ENCODE results near the gene GHDC.

The GHDC gene

DNA sequence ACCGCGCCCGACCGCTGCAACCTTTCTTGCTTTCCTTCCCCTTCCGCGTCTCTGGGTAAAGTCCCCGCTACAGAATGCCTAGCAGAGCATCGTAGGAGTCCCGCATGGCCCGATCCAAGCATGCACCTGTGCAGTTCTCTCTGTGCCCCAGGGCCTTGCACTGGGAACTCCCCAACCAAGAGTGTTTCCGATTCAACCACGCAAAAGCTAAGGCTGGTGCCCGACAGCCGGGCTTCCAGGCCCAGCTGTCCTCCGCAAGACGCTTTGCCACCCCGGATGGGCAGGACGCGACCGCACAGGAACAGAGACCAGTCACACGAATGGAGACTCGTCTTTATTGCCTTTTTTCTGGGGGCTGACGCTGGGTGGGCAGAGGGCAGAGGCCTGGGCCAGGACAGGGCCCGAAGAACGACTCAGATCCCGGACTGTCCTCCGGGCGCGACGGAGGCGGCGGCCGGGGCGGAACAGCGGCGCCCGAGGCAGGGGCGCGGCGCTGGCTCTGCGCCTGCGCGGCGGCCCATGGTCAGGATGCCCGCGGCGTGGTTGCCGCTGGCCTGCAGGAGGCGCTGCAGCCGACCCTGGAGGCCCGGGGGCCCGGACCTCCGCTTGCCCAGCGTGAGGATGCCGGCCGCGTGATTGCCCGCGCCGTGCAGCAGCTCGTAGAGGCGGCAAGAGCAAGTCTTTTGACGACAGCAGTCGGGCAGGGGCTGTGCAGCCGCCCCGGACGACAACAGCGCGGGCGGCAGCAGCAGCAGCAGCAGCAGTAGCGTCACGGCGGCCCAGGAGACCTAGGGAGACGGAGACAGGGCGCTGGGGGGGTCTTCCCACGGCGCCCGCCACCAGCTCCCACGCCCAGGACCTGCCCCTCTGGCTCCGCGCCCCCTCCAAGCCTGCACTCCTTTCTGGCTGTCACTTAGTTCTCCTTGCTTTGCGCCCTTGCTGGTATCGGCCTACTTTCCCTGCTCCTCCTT is 10.3 kb downstream of the GHDC start:
- in situ Hi-C loops (cut with MboI; ENCODE audit: low sequenced_read_pairs), result no loop called here

GRCh38 chr17:42182927-42183734 is 11.2 kb downstream of the GHDC start:
- in situ Hi-C loops (cut with MboI; ENCODE audit: low sequenced_read_pairs), result no loop called here

- in situ Hi-C loops (cut with MboI; ENCODE audit: low sequenced_read_pairs), result no loop called here
These were observed 12.5 kb downstream of the GHDC start for GRCh38 chr17:42181851-42182207.

- in situ Hi-C loops (cut with MboI; ENCODE audit: low sequenced_read_pairs), result no loop called here
These were observed 13.1 kb downstream of the GHDC start, which contains the start of gene KCNH4 for GRCh38 chr17:42180922-42181850. TSS of gene KCNH4 (minus strand) at chr17:42181142. CDS start at chr17:42180945, 197 bp downstream.

GRCh38 chr17:42180411-42180921 is 13.8 kb downstream of the GHDC start:
- in situ Hi-C loops (cut with MboI; ENCODE audit: low sequenced_read_pairs), result no loop called here

DNA sequence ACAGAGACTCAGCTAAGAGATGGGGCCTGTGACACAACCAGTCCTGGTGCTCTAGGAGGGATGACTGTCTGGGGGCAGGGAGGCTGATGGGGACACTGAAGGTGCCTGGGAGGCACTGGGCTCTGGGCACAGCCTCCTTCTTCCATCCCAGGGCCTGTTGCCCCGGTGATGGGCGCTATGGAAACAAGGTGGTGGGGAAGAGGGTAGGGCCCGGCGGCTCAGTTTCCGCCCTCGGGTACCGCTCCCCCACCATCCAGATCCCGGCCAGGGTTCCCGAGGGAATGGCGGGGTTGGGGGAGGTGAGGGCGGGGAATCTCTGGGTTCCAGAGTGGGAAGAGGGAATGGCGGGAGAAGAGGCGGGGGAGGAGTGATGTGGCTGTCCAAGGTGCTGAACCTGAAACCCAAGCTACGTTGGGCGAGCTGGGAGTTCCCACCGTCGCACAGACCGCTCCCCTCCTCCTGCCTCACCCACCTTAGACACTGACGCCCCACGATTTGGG is 14.3 kb downstream of the GHDC start:
- in situ Hi-C loops (cut with MboI; ENCODE audit: low sequenced_read_pairs), result no loop called here

DNA sequence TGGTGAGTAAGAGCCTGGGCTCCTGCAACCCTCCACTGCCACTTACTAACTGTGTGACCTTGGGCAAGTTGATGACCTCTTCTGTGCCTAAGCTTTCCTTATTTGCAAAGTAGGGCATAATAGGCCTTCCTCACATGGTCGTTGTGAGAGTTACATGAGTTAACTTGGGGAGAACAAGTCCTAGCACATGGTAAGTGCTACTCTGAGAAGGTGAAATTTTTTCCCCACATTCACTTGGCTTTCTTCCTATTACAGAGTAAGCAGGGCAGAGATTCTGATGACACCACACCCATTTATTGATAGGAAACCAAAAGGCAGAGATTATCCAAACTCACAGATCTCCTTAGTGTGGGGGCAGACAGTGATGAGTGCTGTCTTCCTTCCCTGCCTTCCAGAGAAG is 15.0 kb downstream of the GHDC start:
- in situ Hi-C loops (cut with MboI; ENCODE audit: low sequenced_read_pairs), result no loop called here

DNA sequence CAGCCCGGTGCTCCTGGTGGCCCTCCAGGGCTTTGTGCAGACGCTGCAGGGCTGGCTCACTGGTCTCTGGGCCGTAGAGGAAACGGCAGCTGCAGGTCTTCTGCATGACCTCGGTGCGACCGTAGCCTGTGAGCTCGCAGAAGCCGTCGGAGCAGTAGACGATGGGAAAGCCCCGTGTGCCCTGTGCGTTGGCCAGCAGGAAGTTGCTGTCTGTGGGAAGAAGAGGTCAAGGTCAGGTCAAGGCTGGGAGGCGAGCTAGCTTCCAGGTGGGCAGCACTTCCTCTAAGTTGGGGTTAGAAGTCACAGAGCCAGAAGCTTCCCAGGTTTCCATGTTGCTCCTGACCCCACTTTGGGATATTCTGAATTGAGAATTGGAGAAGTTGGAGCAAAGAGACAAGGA is 15.5 kb downstream of the GHDC start:
- in situ Hi-C loops (cut with MboI; ENCODE audit: low sequenced_read_pairs), result no loop called here

GRCh38 chr17:42177684-42178083 is 16.6 kb downstream of the GHDC start:
- in situ Hi-C loops (cut with MboI; ENCODE audit: low sequenced_read_pairs), result no loop called here

GRCh38 chr17:42174126-42174783 is 20.0 kb downstream of the GHDC start:
- in situ Hi-C loops (cut with MboI; ENCODE audit: low sequenced_read_pairs), result no loop called here

DNA sequence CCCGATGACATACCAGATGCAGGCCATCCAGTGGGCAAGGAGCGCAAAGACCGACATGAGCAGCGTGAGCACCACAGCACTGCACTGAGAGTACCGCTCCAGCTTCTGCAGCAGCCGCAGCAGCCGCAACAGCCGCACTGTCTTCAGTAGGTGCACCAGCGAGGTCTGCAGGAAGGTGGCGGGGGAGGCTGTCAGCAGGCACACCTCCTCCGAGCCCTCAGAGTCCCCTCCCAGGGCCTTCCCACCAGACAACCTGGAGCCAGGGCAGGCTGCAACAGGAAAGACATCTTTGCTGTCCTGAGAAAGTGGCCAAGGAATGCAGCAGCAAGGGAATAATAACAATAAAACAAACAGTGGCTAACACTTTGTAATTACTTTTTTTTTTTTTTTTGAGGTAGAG is 22.5 kb downstream of the GHDC start:
- in situ Hi-C loops (cut with MboI; ENCODE audit: low sequenced_read_pairs), result no loop called here

- in situ Hi-C loops (cut with MboI; ENCODE audit: low sequenced_read_pairs), result no loop called here
These were observed 24.9 kb downstream of the GHDC start for GRCh38 chr17:42169351-42169750.

DNA sequence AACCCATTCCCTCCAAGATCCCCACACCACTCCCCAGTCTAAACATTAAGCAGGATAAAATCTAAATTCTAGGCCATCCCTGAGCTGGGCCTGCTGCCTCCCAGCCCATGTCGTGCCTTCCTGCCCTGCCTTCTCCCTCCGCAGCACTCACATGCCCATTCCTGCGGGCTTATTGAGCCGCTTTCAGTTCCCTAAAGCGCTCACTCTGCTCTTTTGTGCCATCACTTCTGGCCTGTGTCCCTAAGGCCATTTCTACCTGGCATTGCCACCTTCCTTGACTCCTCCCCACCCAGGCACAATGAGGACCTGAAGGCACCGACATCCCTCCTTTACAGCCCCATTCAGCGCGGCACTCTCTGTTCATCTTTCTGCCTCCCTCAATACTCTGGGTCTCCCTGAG is 26.5 kb downstream of the GHDC start:
- in situ Hi-C loops (cut with MboI; ENCODE audit: low sequenced_read_pairs), result no loop called here

DNA sequence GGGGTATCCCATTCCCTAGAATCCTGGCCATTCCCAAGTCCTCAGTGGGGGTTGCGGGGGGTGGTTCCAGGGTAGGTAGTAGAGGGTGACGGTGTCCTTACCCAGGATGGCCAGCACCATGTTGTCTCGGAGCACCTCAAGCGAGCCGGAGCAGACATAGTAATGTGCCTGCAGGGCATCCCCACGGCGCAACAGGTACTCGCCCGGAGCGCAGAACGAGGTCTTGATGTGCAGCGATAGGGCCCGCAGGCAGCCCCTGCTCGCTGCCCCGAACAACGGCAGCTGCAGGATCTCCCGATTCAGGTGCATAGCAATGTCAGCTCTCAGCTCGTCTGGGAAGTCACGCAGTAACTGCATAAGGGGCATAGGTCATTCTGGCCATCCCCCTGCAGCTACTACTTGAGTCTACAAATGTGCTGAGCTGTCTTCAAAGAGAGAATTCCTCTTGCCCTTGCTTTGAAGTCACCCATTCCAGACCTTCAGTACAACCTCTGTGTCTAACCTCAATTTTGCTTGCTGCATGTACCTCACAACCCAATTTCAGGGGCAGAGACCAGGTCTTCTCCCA is 28.0 kb downstream of the GHDC start:
- in situ Hi-C loops (cut with MboI; ENCODE audit: low sequenced_read_pairs), result no loop called here

DNA sequence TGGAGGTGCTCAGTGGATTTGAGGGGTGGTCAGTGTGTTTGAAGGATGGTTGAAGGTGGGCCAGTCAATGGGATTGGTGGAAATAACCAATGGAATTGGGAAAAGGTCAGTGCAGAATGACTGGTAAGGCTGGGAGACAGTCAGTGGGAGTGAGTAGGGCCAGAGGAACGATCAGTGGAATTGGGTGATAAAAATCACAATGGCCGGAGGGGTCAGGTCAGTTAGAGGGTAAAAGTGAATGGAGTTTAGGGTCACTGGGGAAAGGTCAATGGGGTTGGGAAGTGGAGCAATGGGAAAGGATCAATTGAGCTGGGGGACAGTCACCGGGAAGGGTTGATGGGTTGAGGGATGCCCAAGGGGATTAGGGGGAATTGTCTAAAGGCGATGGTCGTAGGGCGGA is 28.5 kb downstream of the GHDC start:
- in situ Hi-C loops (cut with MboI; ENCODE audit: low sequenced_read_pairs), result no loop called here

DNA sequence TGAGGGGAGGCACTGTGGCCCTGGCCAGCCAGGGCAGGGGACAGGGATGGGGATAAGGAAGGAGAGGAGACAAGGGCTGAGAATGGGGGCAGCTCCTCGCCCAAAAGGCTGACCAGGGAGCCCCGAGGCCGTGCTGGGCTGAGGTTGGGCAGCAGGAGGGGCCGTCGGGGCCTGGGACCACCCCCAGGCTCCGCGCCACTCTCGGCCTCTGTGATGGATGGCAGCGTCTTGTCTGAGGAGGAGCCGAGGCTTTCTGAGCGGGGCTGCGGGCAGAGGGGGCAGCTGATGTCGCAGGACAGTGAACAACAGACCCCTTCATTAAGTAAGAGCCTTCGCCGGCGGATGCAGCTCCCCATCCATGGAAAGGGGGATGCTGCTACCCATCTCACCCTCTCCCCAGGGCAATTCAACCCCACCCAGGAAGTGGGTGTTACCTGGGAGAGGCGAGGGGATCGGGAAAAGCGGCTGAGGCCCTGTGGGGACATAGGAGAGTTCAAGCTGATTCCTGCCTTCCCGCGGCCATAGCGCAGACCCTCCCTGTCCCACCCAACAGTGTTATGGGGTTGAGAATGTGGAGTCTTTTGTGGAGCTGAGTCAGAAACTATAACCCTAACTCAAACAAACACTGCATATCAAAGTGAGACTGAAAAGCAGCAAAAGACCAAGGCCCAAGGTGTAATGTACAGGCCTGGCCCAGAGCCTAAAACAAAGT is 30.4 kb downstream of the GHDC start:
- in situ Hi-C loops (cut with MboI; ENCODE audit: low sequenced_read_pairs), result no loop called here

DNA sequence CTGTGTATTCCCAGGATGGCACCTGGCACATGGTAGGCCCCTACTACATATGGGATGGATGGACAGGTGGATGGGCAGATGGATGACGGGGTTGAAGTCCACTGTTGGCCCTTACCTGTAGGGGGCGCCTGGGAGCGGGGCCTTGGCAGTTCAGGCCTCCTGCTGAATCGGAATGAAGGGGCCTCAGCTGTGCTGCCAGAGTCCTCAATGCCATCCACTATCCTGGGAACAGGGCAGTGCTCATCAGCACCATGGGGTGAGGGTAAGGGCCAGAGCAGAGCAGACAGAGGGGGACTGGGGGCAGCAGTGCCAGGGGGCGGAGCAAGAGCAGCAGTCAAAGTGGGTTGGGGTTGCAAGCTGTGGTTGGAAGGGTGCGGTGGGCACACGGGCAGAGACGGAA is 31.2 kb downstream of the GHDC start:
- in situ Hi-C loops (cut with MboI; ENCODE audit: low sequenced_read_pairs), result no loop called here

DNA sequence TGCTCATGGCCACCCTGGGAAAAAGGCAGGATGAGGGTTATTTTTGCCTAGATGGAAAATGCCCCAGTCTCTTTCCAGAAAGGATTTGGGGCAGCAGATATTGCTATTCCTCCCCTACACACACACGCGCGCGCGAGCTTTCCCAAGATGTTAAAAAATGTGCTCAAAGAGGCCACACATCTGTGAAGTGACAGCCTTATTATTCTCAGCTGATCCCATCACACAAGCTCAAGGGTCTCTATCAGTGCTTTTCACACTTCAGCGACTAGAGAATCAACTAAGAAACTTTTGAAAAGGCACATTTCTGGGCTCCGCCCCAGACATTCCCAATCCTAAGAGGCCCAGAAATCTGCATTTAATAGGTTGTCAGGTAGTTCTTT is 33.8 kb downstream of the GHDC start:
- in situ Hi-C loops (cut with MboI; ENCODE audit: low sequenced_read_pairs), result no loop called here
